ENCODE measurements around the gene PAPSS2. TPM values are rescaled to one million over a fixed set of nuclear protein-coding genes. Genes with fewer than 3 reads are reported as not detected.

The PAPSS2 gene
- total and polyA plus RNA-seq, 11 donors: 1.9 to 32.6 (median 5.8) TPM

GRCh38 chr10:87678302-87678701 lies 18.6 kb downstream of the PAPSS2 start:
- intact Hi-C loops (cut with DNase I): no loop called here
- H3K27ac ChIP-seq: no peak overlapping the region
- H3K9me3 ChIP-seq: peaks cover 0 to 3% (median 0%) of the 10 kb centered on the region in 12 donors
- TF ChIP-seq CTCF (IDR thresholded peaks at IDR 0.05) (no peak), POLR2A (IDR thresholded peaks at IDR 0.05) (no peak)
- H3K27me3 ChIP-seq: no peaks in the 10 kb centered on the region
- H3K36me3 ChIP-seq: no peaks in the 10 kb centered on the region
- H3K4me1 ChIP-seq: peaks cover 0 to 13% (median 0%) of the 10 kb centered on the region in 12 donors
- ATAC-seq (no peak), DNase-seq (no peak)
- WGBS, 4 donors: 95 to 98% (median 96%) methylated on average over 2 of the region's 2 CpGs
- no peak overlapping the region for H3K4me3 ChIP-seq

GRCh38 chr10:87683356-87683755 lies 23.7 kb downstream of the PAPSS2 start:
- Histone ChIP-seq H3K27ac (no peak overlapping the region), H3K27me3 (no peaks in the 10 kb centered on the region), H3K36me3 (no peaks in the 10 kb centered on the region), H3K9me3 (peaks cover 0 to 3% (median 0%) of the 10 kb centered on the region in 12 donors), H3K4me3 (no peak overlapping the region), H3K4me1 (peaks cover 0 to 13% (median 0%) of the 10 kb centered on the region in 12 donors)
- intact Hi-C loops (cut with DNase I): no loop called here
- ATAC-seq: no peak
- 95 to 98% (median 96%) methylated on average over 4 of the region's 4 CpGs for WGBS, 4 donors
- no peak for DNase-seq
- no peak for TF ChIP-seq CTCF (IDR thresholded peaks at IDR 0.05)
- no peak for TF ChIP-seq POLR2A (IDR thresholded peaks at IDR 0.05)

GRCh38 chr10:87684001-87684638 lies 24.4 kb downstream of the PAPSS2 start:
- DNase-seq (no peak), ATAC-seq (no peak)
- no peaks in the 10 kb centered on the region for H3K9me3 ChIP-seq
- 63 to 93% (median 78%) methylated on average over 7 of the region's 7 CpGs for WGBS, 4 donors
- TF ChIP-seq POLR2A (IDR thresholded peaks at IDR 0.05) (no peak), CTCF (IDR thresholded peaks at IDR 0.05) (no peak)
- peaks cover 0 to 13% (median 0%) of the 10 kb centered on the region in 12 donors for H3K4me1 ChIP-seq
- intact Hi-C loops (cut with DNase I): no loop called here
- no peak overlapping the region for H3K4me3 ChIP-seq
- H3K27me3 ChIP-seq: no peaks in the 10 kb centered on the region
- no peak overlapping the region for H3K27ac ChIP-seq
- H3K36me3 ChIP-seq: no peaks in the 10 kb centered on the region

GRCh38 chr10:87685832-87686574 lies 26.3 kb downstream of the PAPSS2 start:
- Histone ChIP-seq H3K9me3 (no peaks in the 10 kb centered on the region), H3K4me1 (peaks cover 0 to 13% (median 0%) of the 10 kb centered on the region in 12 donors), H3K4me3 (no peak overlapping the region), H3K27me3 (no peaks in the 10 kb centered on the region), H3K36me3 (no peaks in the 10 kb centered on the region), H3K27ac (no peak overlapping the region)
- TF ChIP-seq POLR2A (IDR thresholded peaks at IDR 0.05) (no peak), CTCF (IDR thresholded peaks at IDR 0.05) (no peak)
- intact Hi-C loops (cut with DNase I): no loop called here
- no peak for DNase-seq
- 57 to 69% (median 63%) methylated on average over 5 of the region's 5 CpGs for WGBS, 4 donors
- peak in 3 of 4 donors; percentile 41 to 65 (median 50) for ATAC-seq
